Left ventricle myocardium inferior (tissue), 1 donor: ENCODE results near the gene CEACAM18. TPM values are rescaled to one million over a fixed set of nuclear protein-coding genes. Genes with fewer than 3 reads are reported as not detected.
"Not testable (repeated sequence)": the region's sequence is repeated elsewhere in the genome, so short reads cannot be mapped to it uniquely, and the experiment has no call there.

Experiments
- DNase-seq: peaks from one replicate; pipeline ENCODE4 v3.0.0-alpha.2; 2020
- H3K27ac ChIP-seq: fragments of 200-600 bp; replicated peaks from 2 replicates; pipeline ENCODE4 v1.8.0; 2021
- H3K27me3 ChIP-seq: fragments of 200-600 bp; 2 replicates; pipeline ENCODE4 v1.8.0; 2021; ENCODE audit warnings: low read depth
- H3K36me3 ChIP-seq: fragments of 200-600 bp; 2 replicates; pipeline ENCODE4 v1.8.0; 2021
- H3K4me1 ChIP-seq: fragments of 200-600 bp; 2 replicates; pipeline ENCODE4 v1.8.0; 2021
- H3K4me3 ChIP-seq: fragments of 200-600 bp; 2 replicates; pipeline ENCODE4 v1.8.0; 2021; ENCODE audit warnings: mild to moderate bottlenecking, moderate library complexity
- H3K9me3 ChIP-seq: fragments of 200-600 bp; replicated peaks from 2 replicates; pipeline ENCODE4 v1.8.0; 2021
- intact Hi-C: fragments of 100-400 bp; cut with micrococcal nuclease; formaldehyde crosslinking; loops from one replicate; pipeline ENCODE4 v1.11.0; 2022
- total RNA-seq: library from RNA; stranded (reverse); fragmentation: NEBNext Ultra II Directional; extraction: Animal tissue kit (Norgen Biotek cat#: 25700); gene quantifications from one replicate; pipeline ENCODE4 v1.2.1, GENCODE V29; 2021
- TF ChIP-seq, protein P1 (sequence below): fragments of 200-600 bp; IDR thresholded peaks from 2 replicates; pipeline ENCODE4 v1.8.0; 2021; ENCODE audit warnings: antibody characterized with exemption, mild to moderate bottlenecking, borderline replicate concordance
- donor health status: DM: no; HTN: yes; CAD: no; lungs with severe emphysema.

CEACAM18 gene
- total RNA-seq, 1 donor from 2014 or later, result not detected

DNA sequence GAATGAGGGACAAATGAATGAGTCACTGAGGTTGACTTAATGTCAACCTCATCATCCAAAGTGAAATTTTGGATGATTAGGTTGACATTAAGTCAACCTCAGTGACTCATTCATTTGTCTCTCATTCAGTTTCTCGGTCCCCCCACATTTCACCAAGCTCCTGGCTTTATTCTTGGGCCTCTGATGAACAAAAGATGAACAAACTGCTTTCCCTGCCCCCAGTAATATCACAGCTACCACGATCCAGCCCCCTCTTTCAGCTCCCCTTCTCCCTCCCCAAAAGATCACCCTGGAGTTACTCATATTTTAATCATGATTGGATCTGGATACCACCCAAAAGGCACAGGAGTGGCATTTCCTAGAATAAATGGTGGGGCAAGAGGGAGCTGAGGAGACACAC is 10.8 kb downstream of the CEACAM18 start:
- DNase-seq, result no peak
- Histone ChIP-seq H3K4me3 (no peak overlapping the region), H3K4me1 (no peaks in the 10 kb centered on the region), H3K36me3 (no peaks in the 10 kb centered on the region), H3K27ac (no peak overlapping the region), H3K27me3 (peaks cover 83% of the 10 kb centered on the region), H3K9me3 (no peaks in the 10 kb centered on the region)
- intact Hi-C loops, result no loop called here
- TF ChIP-seq, protein P1, sequence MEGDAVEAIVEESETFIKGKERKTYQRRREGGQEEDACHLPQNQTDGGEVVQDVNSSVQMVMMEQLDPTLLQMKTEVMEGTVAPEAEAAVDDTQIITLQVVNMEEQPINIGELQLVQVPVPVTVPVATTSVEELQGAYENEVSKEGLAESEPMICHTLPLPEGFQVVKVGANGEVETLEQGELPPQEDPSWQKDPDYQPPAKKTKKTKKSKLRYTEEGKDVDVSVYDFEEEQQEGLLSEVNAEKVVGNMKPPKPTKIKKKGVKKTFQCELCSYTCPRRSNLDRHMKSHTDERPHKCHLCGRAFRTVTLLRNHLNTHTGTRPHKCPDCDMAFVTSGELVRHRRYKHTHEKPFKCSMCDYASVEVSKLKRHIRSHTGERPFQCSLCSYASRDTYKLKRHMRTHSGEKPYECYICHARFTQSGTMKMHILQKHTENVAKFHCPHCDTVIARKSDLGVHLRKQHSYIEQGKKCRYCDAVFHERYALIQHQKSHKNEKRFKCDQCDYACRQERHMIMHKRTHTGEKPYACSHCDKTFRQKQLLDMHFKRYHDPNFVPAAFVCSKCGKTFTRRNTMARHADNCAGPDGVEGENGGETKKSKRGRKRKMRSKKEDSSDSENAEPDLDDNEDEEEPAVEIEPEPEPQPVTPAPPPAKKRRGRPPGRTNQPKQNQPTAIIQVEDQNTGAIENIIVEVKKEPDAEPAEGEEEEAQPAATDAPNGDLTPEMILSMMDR, result no peak

DNA sequence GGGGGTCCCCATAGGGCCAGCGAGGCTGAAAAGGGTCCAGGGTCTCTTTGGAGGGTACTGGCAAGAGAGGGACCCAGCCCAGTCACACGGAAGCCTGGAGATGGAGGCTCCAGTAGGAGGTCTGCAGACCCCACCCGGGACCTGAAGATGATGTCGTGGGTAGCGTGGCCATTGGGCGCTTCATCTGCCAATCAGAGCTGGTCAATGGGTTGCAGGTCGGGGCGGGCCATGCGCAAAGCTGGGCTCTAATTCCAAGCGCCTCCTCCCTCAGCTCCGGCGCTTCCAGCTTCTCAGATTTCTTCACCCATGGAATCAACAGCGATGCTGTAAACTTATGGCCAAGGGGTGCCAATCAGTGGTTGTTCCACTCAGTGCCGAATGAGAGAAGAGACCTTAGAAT is 12.3 kb downstream of the CEACAM18 start:
- Histone ChIP-seq H3K27me3 (peaks cover 75% of the 10 kb centered on the region), H3K4me3 (no peak overlapping the region), H3K9me3 (no peaks in the 10 kb centered on the region), H3K36me3 (no peaks in the 10 kb centered on the region), H3K27ac (no peak overlapping the region), H3K4me1 (no peaks in the 10 kb centered on the region)
- intact Hi-C loops, result no loop called here
- TF ChIP-seq, protein P1, result no peak
- DNase-seq, result no peak

DNA sequence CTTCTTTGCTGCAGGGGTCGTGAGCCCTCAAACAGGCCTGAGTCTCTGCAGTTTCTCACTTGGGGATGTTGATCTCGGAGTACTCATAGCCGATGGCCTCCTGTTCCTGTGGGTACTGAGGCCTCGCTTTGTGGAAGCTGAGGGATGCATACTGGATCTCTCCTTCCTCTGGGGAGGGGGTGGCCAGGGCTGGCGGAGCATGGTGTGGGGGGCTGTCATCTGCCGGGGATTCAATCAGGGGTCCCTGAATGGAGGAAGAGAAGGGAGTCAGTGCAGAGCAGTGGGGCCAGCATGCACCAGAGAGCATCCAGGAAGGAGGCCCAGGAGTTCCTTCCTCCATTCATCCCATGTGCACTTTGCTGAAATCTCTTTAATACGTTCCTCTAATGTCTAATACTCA is 13.2 kb downstream of the CEACAM18 start:
- intact Hi-C loops, result no loop called here

DNA sequence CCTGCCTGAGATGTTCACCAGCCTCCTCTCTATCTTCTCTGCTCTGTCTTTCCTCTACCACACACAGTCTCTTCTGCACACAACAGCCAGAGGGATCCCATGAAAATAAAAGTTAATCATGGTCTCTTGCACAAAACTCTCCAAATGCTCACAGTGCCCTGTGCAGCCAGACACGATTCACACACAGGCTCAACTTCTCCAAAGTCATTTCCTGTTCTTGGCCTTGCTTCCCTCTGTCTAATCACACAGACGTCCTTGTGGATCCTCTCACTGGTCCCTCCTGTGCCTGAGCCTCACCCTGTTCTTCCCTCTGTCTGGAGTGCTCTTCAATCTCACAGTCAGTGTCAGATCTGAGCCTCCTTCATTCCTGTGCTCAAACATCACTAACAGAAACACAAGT is 15.4 kb downstream of the CEACAM18 start:
- no peak for DNase-seq
- Histone ChIP-seq H3K9me3 (no peaks in the 10 kb centered on the region), H3K36me3 (no peaks in the 10 kb centered on the region), H3K27ac (no peak overlapping the region), H3K27me3 (peaks cover 55% of the 10 kb centered on the region), H3K4me3 (no peak overlapping the region), H3K4me1 (no peaks in the 10 kb centered on the region)
- TF ChIP-seq, protein P1, result no peak
- intact Hi-C loops, result no loop called here

More for the DNA sequence above, 13.2 kb downstream of the CEACAM18 start:
- Histone ChIP-seq H3K4me1 (no peaks in the 10 kb centered on the region), H3K27me3 (peaks cover 66% of the 10 kb centered on the region), H3K9me3 (no peaks in the 10 kb centered on the region), H3K36me3 (no peaks in the 10 kb centered on the region), H3K27ac (no peak overlapping the region), H3K4me3 (no peak overlapping the region)
- no peak for DNase-seq
- TF ChIP-seq, protein P1, result no peak

DNA sequence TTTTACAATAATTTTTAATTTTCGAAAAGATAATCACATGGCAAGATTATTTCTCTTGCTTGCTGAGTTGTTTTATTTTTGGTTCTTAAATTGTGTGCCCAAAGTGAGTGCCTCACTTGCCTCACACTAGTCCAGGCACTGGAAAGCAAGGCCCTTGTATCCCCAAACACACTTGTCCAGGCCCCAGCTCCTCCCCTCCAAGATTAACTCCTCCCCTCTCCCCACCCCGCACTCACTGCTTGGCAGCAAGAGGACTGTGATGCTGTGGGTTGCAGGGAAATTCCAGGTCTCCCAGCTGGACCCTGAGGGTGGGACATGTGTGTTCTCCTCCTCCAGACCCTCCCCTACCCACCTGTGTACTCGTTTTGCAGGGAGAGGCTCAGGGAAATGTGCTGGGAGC is 19.3 kb downstream of the CEACAM18 start:
- H3K9me3 ChIP-seq, result no peaks in the 10 kb centered on the region
- H3K27ac ChIP-seq, result no peak overlapping the region
- H3K36me3 ChIP-seq, result no peaks in the 10 kb centered on the region
- DNase-seq, result no peak
- H3K4me1 ChIP-seq, result no peaks in the 10 kb centered on the region
- TF ChIP-seq, protein P1, result no peak
- no peak overlapping the region for H3K4me3 ChIP-seq
- intact Hi-C loops, result no loop called here
- H3K27me3 ChIP-seq, result peaks cover 44% of the 10 kb centered on the region

DNA sequence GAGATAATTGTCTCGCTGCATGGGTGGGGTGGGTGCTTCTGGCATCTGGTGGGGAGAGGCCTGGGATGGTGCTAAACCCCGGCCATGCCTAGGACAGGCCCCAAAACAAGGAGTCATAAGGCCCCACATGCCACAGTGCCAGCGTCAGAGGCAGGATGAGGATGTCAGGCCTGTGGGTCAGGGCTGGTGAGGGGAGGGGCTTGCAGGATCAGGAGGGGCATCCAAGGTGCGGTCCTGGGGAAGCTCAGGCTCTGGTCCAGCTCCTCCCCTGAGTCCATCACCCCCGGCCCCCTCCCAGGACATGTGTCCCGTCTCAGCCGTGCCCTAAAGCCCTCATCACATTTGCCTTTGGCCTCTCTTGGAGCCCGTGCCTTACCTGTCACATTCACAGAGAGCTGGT is 22.6 kb downstream of the CEACAM18 start:
- H3K4me3 ChIP-seq, H3K36me3 ChIP-seq, intact Hi-C loops, H3K27ac ChIP-seq, H3K4me1 ChIP-seq, DNase-seq: not testable (repeated sequence)
- H3K27me3 ChIP-seq, result peaks cover 25% of the 10 kb centered on the region
- peaks cover 19% of the 10 kb centered on the region for H3K9me3 ChIP-seq
